Astrocyte (in vitro differentiated cells and primary cell): ENCODE results near the gene CA10. TPM values are rescaled to one million over a fixed set of nuclear protein-coding genes. Genes with fewer than 3 reads are reported as not detected.

Source experiments
- DNase-seq: peaks from one replicate; pipeline ENCODE4 v3.0.0-alpha.2; 2010; ENCODE audit warnings: low read depth
- FAIRE-seq: peaks from 2 replicates; lab custom pipeline; 2011; peaks lifted over from hg19 to GRCh38; lab: Jason Lieb, UNC
- H2AFZ ChIP-seq: 2 replicates; pipeline ENCODE4 v1.6.0; 2012; ENCODE audit warnings: low read depth, low read length, inconsistent platforms
- H3K27ac ChIP-seq: 2 replicates; pipeline ENCODE4 v1.5.1; 2011; ENCODE audit warnings: low read depth, low read length, inconsistent platforms
- H3K27me3 ChIP-seq: 2 replicates; pipeline ENCODE4 v1.6.0; 2011; ENCODE audit warnings: low read length, inconsistent platforms; ENCODE audit not compliant: insufficient read depth
- H3K36me3 ChIP-seq: 2 replicates; pipeline ENCODE4 v1.5.1; 2011; ENCODE audit warnings: low read length, inconsistent platforms; ENCODE audit not compliant: insufficient read depth
- H3K4me1 ChIP-seq: 2 replicates; pipeline ENCODE4 v1.5.1; 2011; ENCODE audit warnings: low read length, inconsistent platforms; ENCODE audit not compliant: insufficient read depth
- H3K4me2 ChIP-seq: 2 replicates; pipeline ENCODE4 v1.6.0; 2012; ENCODE audit warnings: low read length, inconsistent platforms
- H3K4me3 ChIP-seq: 2 replicates; pipeline ENCODE4 v1.5.1; 2011; ENCODE audit warnings: low read depth, mild to moderate bottlenecking, low read length, inconsistent platforms; ENCODE audit not compliant: insufficient read depth
- H3K79me2 ChIP-seq: 2 replicates; pipeline ENCODE4 v1.6.0; 2012; ENCODE audit warnings: mild to moderate bottlenecking, low read length, inconsistent platforms; ENCODE audit not compliant: insufficient read depth
- H3K9ac ChIP-seq: 2 replicates; pipeline ENCODE4 v1.6.0; 2012; ENCODE audit warnings: mild to moderate bottlenecking, low read length, inconsistent platforms
- H3K9me3 ChIP-seq: 2 replicates; pipeline ENCODE4 v1.5.1; 2012; ENCODE audit warnings: low read depth, mild to moderate bottlenecking, low read length, inconsistent platforms; ENCODE audit not compliant: insufficient read depth
- H4K20me1 ChIP-seq: 2 replicates; pipeline ENCODE4 v1.6.0; 2012; ENCODE audit warnings: low read length, inconsistent platforms; ENCODE audit not compliant: insufficient read depth
- H3K27ac Mint-ChIP-seq: one replicate; pipeline ENCODE4 v1.8.0; 2021; ENCODE audit warnings: mild to moderate bottlenecking, mixed read lengths; ENCODE audit not compliant: unreplicated experiment
- H3K27me3 Mint-ChIP-seq: one replicate; pipeline ENCODE4 v1.8.0; 2021; ENCODE audit warnings: low read depth, mixed read lengths; ENCODE audit not compliant: unreplicated experiment
- H3K36me3 Mint-ChIP-seq: one replicate; pipeline ENCODE4 v1.8.0; 2021; ENCODE audit warnings: low read depth, mixed read lengths; ENCODE audit not compliant: unreplicated experiment
- H3K4me1 Mint-ChIP-seq: one replicate; pipeline ENCODE4 v1.8.0; 2021; ENCODE audit warnings: low read depth, mixed read lengths; ENCODE audit not compliant: unreplicated experiment
- H3K4me3 Mint-ChIP-seq: one replicate; pipeline ENCODE4 v1.8.0; 2021; ENCODE audit warnings: mild to moderate bottlenecking, moderate library complexity, mixed read lengths; ENCODE audit not compliant: unreplicated experiment
- H3K9me3 Mint-ChIP-seq: one replicate; pipeline ENCODE4 v1.8.0; 2021; ENCODE audit warnings: mild to moderate bottlenecking, mixed read lengths; ENCODE audit not compliant: unreplicated experiment
- EZH2 ChIP-seq: IDR thresholded peaks from 2 replicates; pipeline ENCODE4 v1.6.1; 2012; ENCODE audit warnings: mild to moderate bottlenecking, low read length, inconsistent platforms; ENCODE audit not compliant: insufficient read depth
- total RNA-seq: library from RNA; stranded (reverse); gene quantifications from 2 replicates; pipeline ENCODE4 v1.2.1, GENCODE V29; 2021
- TF ChIP-seq, protein P1 (sequence below): IDR thresholded peaks from 2 replicates; pipeline ENCODE4 v1.5.1; 2011; ENCODE audit warnings: low read depth, mild to moderate bottlenecking, inconsistent platforms, low read length, moderate library complexity; ENCODE audit not compliant: insufficient read depth

CA10 gene
- total RNA-seq, 1 donor from 2014 or later = 0.43 TPM

DNA sequence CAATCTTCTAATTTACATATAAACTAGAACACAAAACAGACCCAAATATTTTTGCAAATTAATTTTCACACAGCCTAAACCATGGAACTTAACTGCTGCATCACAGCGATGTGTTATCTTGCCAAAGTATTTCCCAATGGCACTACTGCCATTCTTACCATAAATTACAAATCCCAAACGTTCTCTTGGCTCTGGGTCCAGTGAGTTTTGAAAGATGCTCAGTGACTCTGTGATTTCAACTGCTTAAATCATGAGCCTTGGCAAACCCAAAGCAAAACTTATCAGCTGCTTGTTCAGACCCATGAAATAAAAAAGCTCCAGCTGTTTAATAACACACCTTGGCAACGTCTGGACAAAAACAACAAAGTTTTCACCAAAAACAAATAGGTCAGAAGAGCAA lies 223.0 kb downstream of the CA10 start:
- Mint-ChIP-seq H3K36me3 (no peaks in the 10 kb centered on the region), H3K4me3 (no peak overlapping the region), H3K4me1 (no peaks in the 10 kb centered on the region), H3K27ac (no peak overlapping the region), H3K9me3 (no peaks in the 10 kb centered on the region), H3K27me3 (no peaks in the 10 kb centered on the region)
- Histone ChIP-seq H2AFZ (no peak overlapping the region), H3K4me1 (no peaks in the 10 kb centered on the region), H3K27ac (no peak overlapping the region), H3K27me3 (peaks cover 2% of the 10 kb centered on the region), H3K79me2 (no peaks in the 10 kb centered on the region), H3K9me3 (no peaks in the 10 kb centered on the region), H3K4me2 (no peak overlapping the region), H3K4me3 (no peak overlapping the region), H3K36me3 (no peaks in the 10 kb centered on the region), H4K20me1 (no peaks in the 10 kb centered on the region), H3K9ac (no peak overlapping the region)
- DNase-seq = no peak
- FAIRE-seq = no peak
- TF ChIP-seq, protein P1, sequence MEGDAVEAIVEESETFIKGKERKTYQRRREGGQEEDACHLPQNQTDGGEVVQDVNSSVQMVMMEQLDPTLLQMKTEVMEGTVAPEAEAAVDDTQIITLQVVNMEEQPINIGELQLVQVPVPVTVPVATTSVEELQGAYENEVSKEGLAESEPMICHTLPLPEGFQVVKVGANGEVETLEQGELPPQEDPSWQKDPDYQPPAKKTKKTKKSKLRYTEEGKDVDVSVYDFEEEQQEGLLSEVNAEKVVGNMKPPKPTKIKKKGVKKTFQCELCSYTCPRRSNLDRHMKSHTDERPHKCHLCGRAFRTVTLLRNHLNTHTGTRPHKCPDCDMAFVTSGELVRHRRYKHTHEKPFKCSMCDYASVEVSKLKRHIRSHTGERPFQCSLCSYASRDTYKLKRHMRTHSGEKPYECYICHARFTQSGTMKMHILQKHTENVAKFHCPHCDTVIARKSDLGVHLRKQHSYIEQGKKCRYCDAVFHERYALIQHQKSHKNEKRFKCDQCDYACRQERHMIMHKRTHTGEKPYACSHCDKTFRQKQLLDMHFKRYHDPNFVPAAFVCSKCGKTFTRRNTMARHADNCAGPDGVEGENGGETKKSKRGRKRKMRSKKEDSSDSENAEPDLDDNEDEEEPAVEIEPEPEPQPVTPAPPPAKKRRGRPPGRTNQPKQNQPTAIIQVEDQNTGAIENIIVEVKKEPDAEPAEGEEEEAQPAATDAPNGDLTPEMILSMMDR = no peak

DNA sequence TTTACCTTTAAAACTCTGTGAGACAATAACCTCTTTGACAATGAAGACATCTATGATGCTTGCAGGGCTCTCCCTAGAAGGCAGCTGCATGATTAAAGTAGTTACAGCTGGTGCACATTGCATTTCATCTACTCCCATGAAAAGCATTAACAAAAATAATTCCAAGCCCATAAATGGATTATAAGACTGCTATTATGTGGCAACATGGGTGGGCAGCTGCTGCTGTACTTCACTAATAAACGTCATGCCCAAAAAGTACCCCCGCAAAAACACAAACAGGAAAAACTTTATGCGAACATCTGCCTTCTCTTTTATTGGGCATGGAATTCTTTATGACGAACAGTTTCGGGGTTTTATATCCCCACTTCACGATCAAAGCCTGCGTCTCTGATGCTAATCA lies 224.9 kb downstream of the CA10 start:
- H3K27ac Mint-ChIP-seq = no peak overlapping the region
- H3K4me2 ChIP-seq = no peak overlapping the region
- H3K9me3 ChIP-seq = no peaks in the 10 kb centered on the region
- no peak overlapping the region for H3K9ac ChIP-seq
- no peaks in the 10 kb centered on the region for H3K4me1 ChIP-seq
- H3K27me3 Mint-ChIP-seq = no peaks in the 10 kb centered on the region
- no peaks in the 10 kb centered on the region for H3K79me2 ChIP-seq
- no peak overlapping the region for H3K27ac ChIP-seq
- H2AFZ ChIP-seq = no peak overlapping the region
- no peaks in the 10 kb centered on the region for H3K36me3 Mint-ChIP-seq
- FAIRE-seq (no peak), DNase-seq (no peak)
- no peaks in the 10 kb centered on the region for H4K20me1 ChIP-seq
- H3K4me3 Mint-ChIP-seq = no peak overlapping the region
- H3K4me3 ChIP-seq = no peak overlapping the region
- no peaks in the 10 kb centered on the region for H3K36me3 ChIP-seq
- TF ChIP-seq, protein P1 = no peak
- no peak for TF ChIP-seq EZH2
- H3K4me1 Mint-ChIP-seq = no peaks in the 10 kb centered on the region
- no peaks in the 10 kb centered on the region for H3K9me3 Mint-ChIP-seq
- H3K27me3 ChIP-seq = peaks cover 2% of the 10 kb centered on the region

DNA sequence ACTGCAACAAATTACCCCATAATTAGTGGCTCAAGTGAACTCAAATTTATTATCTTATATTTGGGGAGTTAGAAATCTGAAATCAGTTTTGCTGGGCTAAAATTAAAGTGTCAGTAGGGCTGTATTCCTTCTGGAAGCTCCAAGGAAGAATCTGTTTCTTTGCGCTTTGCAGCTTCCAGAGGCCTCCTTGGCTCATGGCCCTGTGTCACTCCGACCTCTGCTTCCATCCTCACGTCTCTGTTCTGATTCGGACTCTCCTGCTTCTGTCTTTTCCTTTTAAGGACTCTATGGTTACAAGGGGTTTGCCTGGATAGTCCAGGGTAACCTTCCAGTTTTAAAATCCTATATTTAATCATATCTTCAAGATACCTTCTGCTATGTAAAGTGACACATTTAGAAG lies 232.1 kb downstream of the CA10 start:
- TF ChIP-seq EZH2 = no peak
- TF ChIP-seq, protein P1 = no peak
- no peaks in the 10 kb centered on the region for H3K9me3 ChIP-seq
- no peak overlapping the region for H2AFZ ChIP-seq
- H3K4me3 ChIP-seq = no peak overlapping the region
- H3K27ac Mint-ChIP-seq = no peak overlapping the region
- no peaks in the 10 kb centered on the region for H3K4me1 Mint-ChIP-seq
- DNase-seq = no peak
- H3K36me3 Mint-ChIP-seq = no peaks in the 10 kb centered on the region
- H3K4me3 Mint-ChIP-seq = no peak overlapping the region
- no peaks in the 10 kb centered on the region for H3K9me3 Mint-ChIP-seq
- H3K4me1 ChIP-seq = no peaks in the 10 kb centered on the region
- H3K4me2 ChIP-seq = no peak overlapping the region
- H3K79me2 ChIP-seq = no peaks in the 10 kb centered on the region
- no peak overlapping the region for H3K27ac ChIP-seq
- H3K36me3 ChIP-seq = no peaks in the 10 kb centered on the region
- no peaks in the 10 kb centered on the region for H3K27me3 Mint-ChIP-seq
- no peak overlapping the region for H3K9ac ChIP-seq
- H4K20me1 ChIP-seq = no peaks in the 10 kb centered on the region
- no peak for FAIRE-seq
- no peaks in the 10 kb centered on the region for H3K27me3 ChIP-seq
